SH-SY5Y (cell line): ENCODE results near the gene TEDDM1.

Source experiments
- GATA2 ChIP-seq: IDR thresholded peaks from 2 replicates; pipeline ENCODE4 v1.6.1; 2011; ENCODE audit warnings: mild to moderate bottlenecking, low read depth, low read length
- GATA3 ChIP-seq: IDR thresholded peaks from 2 replicates; pipeline ENCODE4 v1.6.1; 2011; ENCODE audit warnings: low read depth, mild to moderate bottlenecking, low read length, moderate library complexity

DNA sequence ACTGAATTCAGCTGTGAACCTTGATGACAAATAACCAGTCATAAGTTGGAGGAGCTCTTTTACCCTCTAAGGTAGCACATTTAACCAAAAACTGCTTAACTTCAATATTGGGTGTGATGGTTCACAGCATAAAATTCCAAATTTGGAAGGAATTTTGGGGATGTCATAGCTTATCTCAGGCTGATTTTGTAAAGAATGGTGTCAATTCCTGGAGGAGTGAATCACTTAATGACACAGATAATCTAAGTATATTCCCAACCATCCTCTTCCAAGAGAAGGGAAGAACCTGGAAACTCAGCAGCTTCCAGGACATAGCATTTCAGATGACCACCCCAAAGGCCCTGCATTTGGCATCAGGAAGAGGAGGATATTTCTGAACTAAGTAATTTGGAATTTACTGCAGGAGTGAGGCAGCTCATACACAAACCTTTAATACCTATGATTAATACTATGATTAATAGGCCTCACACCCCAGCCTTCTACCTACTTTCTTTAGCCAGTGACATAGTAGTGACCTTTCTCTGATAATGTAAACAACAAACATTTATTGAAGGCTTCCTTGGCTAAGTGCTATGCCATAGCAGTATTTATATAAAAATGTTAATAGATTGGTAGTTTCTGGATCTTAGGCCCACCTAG lies 23.4 kb downstream of the TEDDM1 start:
- no peak for TF ChIP-seq GATA3
- no peak for TF ChIP-seq GATA2
